Measurements from ENCODE around the gene SSH2. TPM values are rescaled to one million over a fixed set of nuclear protein-coding genes. Genes with fewer than 3 reads are reported as not detected.

SSH2 gene
- total RNA-seq, 1 experiment from 2014 or later = 8.5 TPM

DNA sequence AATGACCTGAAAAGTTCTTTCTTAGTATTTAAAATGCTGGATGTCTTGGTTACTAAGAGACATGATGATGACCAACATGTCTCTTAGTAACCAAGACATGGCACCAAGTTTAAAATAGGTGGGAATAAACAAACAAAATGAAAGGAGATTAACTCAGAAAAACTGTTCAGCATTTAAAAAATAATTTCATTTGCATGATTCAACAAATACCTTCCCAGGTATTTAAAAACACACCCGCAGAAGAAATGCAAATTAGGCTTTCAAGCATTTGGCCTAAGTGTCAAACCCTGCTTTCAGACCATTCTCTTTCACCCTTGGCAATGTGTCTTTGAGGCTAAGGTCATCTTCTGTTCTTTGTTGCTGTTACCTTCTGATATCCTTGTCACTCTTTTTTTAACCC is 215.9 kb downstream of the SSH2 start:
- TF ChIP-seq, protein P1, sequence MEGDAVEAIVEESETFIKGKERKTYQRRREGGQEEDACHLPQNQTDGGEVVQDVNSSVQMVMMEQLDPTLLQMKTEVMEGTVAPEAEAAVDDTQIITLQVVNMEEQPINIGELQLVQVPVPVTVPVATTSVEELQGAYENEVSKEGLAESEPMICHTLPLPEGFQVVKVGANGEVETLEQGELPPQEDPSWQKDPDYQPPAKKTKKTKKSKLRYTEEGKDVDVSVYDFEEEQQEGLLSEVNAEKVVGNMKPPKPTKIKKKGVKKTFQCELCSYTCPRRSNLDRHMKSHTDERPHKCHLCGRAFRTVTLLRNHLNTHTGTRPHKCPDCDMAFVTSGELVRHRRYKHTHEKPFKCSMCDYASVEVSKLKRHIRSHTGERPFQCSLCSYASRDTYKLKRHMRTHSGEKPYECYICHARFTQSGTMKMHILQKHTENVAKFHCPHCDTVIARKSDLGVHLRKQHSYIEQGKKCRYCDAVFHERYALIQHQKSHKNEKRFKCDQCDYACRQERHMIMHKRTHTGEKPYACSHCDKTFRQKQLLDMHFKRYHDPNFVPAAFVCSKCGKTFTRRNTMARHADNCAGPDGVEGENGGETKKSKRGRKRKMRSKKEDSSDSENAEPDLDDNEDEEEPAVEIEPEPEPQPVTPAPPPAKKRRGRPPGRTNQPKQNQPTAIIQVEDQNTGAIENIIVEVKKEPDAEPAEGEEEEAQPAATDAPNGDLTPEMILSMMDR (conservative IDR thresholded peaks at IDR 0.05; ENCODE audit: low read depth, low read length) = no peak
- no peak for TF ChIP-seq EZH2 (IDR thresholded peaks at IDR 0.05; ENCODE audit: low read length, unreplicated experiment)
- TF ChIP-seq EZH2phosphoT487 (IDR thresholded peaks at IDR 0.05; ENCODE audit: borderline replicate concordance, low read length) = no peak
- BruUV-seq (replicated peaks) = no TSS peak
- no peaks in the 10 kb centered on the region for H3K27me3 ChIP-seq (ENCODE audit: low read length)
- no peak for DNase-seq
- no peak overlapping the region for H3K9ac ChIP-seq (ENCODE audit: low read length)
- ATAC-seq = no peak
- no peak overlapping the region for H3K4me3 ChIP-seq (ENCODE audit: low read length)
- CTCF ChIA-PET = interaction anchor here (0.7 kb wide), 1 partner anchor 65 kb away, joined by 5 read pairs; no protein-coding TSS in a partner anchor
- POLR2A ChIA-PET (ENCODE audit: unreplicated experiment) = no interaction called here
- H3K79me2 ChIP-seq (ENCODE audit: low read length) = no peaks in the 10 kb centered on the region
- H3K36me3 ChIP-seq (ENCODE audit: low read depth, low read length) = no peaks in the 10 kb centered on the region
- intact Hi-C loops (cut with micrococcal nuclease) = no loop called here
- H3F3A ChIP-seq (ENCODE audit: low read length, unreplicated experiment) = no peaks in the 10 kb centered on the region
- no peaks in the 10 kb centered on the region for H3K9me2 ChIP-seq (replicated peaks; ENCODE audit: low read length)
- no peak overlapping the region for H2AFZ ChIP-seq (ENCODE audit: low read length)
- no peak overlapping the region for H3K27ac ChIP-seq (ENCODE audit: low read length)
- H3K4me1 ChIP-seq (ENCODE audit: insufficient read depth, low read length) = 0 out of 2 replicates have a peak, but pooled peaks cover 12% of the 10 kb centered on the region
- H3K4me2 ChIP-seq (ENCODE audit: low read length) = no peak overlapping the region
- H3K9me3 ChIP-seq (ENCODE audit: low read length) = no peaks in the 10 kb centered on the region
- no peaks in the 10 kb centered on the region for H4K20me1 ChIP-seq (ENCODE audit: low read length)

DNA sequence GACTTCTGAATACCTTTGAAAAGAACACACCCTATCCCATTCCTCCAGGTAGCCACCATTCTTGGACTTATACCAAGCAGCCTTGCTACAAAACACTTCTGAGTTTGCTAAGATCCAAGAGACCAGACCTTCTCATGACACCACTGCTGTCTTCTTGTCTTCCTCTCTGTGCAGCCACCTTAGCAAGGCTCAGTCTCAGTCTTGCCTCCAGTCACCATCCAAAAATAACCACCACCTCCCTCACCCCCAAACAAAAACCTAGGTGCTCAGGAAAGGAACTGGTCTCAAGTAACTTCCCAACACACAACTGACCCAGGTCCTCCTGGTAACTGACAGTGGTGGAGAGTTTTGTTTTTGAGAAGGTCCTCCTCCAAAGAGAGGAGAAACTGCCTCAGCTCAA is 216.4 kb downstream of the SSH2 start:
- Histone ChIP-seq H3K79me2 (ENCODE audit: low read length) (no peaks in the 10 kb centered on the region), H4K20me1 (ENCODE audit: low read length) (no peaks in the 10 kb centered on the region), H3F3A (ENCODE audit: low read length, unreplicated experiment) (no peaks in the 10 kb centered on the region), H3K4me2 (ENCODE audit: low read length) (no peak overlapping the region), H2AFZ (ENCODE audit: low read length) (no peak overlapping the region), H3K9ac (ENCODE audit: low read length) (no peak overlapping the region), H3K4me3 (ENCODE audit: low read length) (no peak overlapping the region), H3K9me3 (ENCODE audit: low read length) (no peaks in the 10 kb centered on the region), H3K27ac (ENCODE audit: low read length) (no peak overlapping the region), H3K4me1 (ENCODE audit: insufficient read depth, low read length) (0 out of 2 replicates have a peak, but pooled peaks cover 12% of the 10 kb centered on the region), H3K27me3 (ENCODE audit: low read length) (no peaks in the 10 kb centered on the region), H3K36me3 (ENCODE audit: low read depth, low read length) (no peaks in the 10 kb centered on the region), H3K9me2 (replicated peaks; ENCODE audit: low read length) (no peaks in the 10 kb centered on the region)
- POLR2A ChIA-PET (ENCODE audit: unreplicated experiment) = no interaction called here
- intact Hi-C loops (cut with micrococcal nuclease) = no loop called here
- CTCF ChIA-PET = interaction anchor here (0.7 kb wide), 1 partner anchor 66 kb away, joined by 5 read pairs; no protein-coding TSS in a partner anchor
- BruUV-seq (replicated peaks) = no TSS peak
- ATAC-seq (no peak), DNase-seq (no peak)
- TF ChIP-seq EZH2phosphoT487 (IDR thresholded peaks at IDR 0.05; ENCODE audit: borderline replicate concordance, low read length) = no peak
- no peak for TF ChIP-seq EZH2 (IDR thresholded peaks at IDR 0.05; ENCODE audit: low read length, unreplicated experiment)

DNA sequence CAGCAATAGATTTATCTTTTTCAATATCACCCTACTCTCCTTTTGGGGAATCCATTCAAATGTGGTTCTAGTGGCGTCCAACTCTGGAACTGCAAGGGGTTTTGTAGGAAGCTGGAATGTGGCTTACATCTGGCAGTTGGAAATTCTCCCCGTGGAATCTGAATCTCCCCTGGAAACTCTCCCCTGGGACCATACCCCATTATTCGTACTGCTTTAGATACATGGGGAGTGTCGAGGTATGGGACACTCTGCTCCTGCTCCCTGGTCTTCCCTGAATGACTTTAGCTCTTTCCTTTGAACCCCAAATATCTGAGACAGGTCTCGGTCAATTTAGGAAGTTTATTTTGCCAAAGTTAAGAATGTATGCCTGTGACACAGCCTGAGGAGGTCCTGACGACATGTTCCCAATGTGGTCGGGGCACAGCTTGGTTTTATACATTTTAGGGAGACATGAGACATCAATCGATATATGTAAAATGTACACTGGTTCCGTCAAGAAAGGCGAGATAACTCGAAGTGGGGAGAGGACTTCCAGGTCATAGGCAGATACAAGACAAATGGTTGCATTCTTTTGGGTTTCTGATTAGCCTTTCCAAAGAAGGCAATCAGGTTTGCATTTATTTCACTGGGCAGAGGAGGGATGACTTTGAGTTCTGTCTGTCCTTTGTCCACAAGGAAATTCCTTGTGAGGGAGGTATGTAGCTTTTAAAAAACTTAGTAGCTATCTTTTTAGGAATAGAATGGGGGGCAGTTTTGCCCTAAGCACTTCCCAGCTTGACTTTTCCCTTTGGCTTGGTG is 218.2 kb downstream of the SSH2 start:
- H3K4me3 ChIP-seq (ENCODE audit: low read length) = no peak overlapping the region
- H3K4me1 ChIP-seq (ENCODE audit: insufficient read depth, low read length) = 0 out of 2 replicates have a peak, but pooled peaks cover 12% of the 10 kb centered on the region
- no peaks in the 10 kb centered on the region for H3K27me3 ChIP-seq (ENCODE audit: low read length)
- DNase-seq (no peak), ATAC-seq (no peak)
- POLR2A ChIA-PET (ENCODE audit: unreplicated experiment) = no interaction called here
- no peak overlapping the region for H3K4me2 ChIP-seq (ENCODE audit: low read length)
- no peaks in the 10 kb centered on the region for H3K9me2 ChIP-seq (replicated peaks; ENCODE audit: low read length)
- no peaks in the 10 kb centered on the region for H3K9me3 ChIP-seq (ENCODE audit: low read length)
- intact Hi-C loops (cut with micrococcal nuclease) = no loop called here
- H3K36me3 ChIP-seq (ENCODE audit: low read depth, low read length) = no peaks in the 10 kb centered on the region
- TF ChIP-seq EZH2phosphoT487 (IDR thresholded peaks at IDR 0.05; ENCODE audit: borderline replicate concordance, low read length) (no peak), EZH2 (IDR thresholded peaks at IDR 0.05; ENCODE audit: low read length, unreplicated experiment) (no peak)
- TF ChIP-seq, protein P1 (conservative IDR thresholded peaks at IDR 0.05; ENCODE audit: low read depth, low read length) = no peak
- no peak overlapping the region for H3K9ac ChIP-seq (ENCODE audit: low read length)
- no peaks in the 10 kb centered on the region for H3F3A ChIP-seq (ENCODE audit: low read length, unreplicated experiment)
- BruUV-seq (replicated peaks) = no TSS peak
- CTCF ChIA-PET = no interaction called here
- no peaks in the 10 kb centered on the region for H4K20me1 ChIP-seq (ENCODE audit: low read length)
- H3K27ac ChIP-seq (ENCODE audit: low read length) = no peak overlapping the region
- H3K79me2 ChIP-seq (ENCODE audit: low read length) = no peaks in the 10 kb centered on the region
- no peak overlapping the region for H2AFZ ChIP-seq (ENCODE audit: low read length)

Data from PC-3 (cell line).